GM12891 (cell line): ENCODE results near the gene UBR4.

Experiments
- DNase-seq: peaks from one replicate; pipeline ENCODE4 v3.0.0; 2011; ENCODE audit warnings: low spot score; ENCODE audit not compliant: insufficient read length
- FAIRE-seq: peaks from 2 replicates; lab custom pipeline; 2011; peaks lifted over from hg19 to GRCh38; lab: Jason Lieb, UNC
- PAX5 ChIP-seq: IDR thresholded peaks from 2 replicates; pipeline ENCODE4 v1.6.1; 2011; ENCODE audit warnings: low read length, moderate library complexity, mild to moderate bottlenecking; ENCODE audit not compliant: insufficient read depth, severe bottlenecking
- POLR2A ChIP-seq: IDR thresholded peaks from 2 replicates; pipeline ENCODE4 v1.6.1; 2011; ENCODE audit warnings: low read depth, low read length, control low read depth
- POLR2AphosphoS5 ChIP-seq: IDR thresholded peaks from 2 replicates; pipeline ENCODE4 v1.6.1; 2011; ENCODE audit warnings: low read depth, low read length, control low read depth
- POU2F2 ChIP-seq: IDR thresholded peaks from 2 replicates; pipeline ENCODE4 v1.6.1; 2011; ENCODE audit warnings: low read depth, mild to moderate bottlenecking, control low read depth, low read length, moderate library complexity
- SPI1 ChIP-seq: IDR thresholded peaks from 2 replicates; pipeline ENCODE4 v1.6.1; 2011; ENCODE audit warnings: low read depth, low read length, control low read depth
- TAF1 ChIP-seq: IDR thresholded peaks from 2 replicates; pipeline ENCODE4 v1.6.1; 2011; ENCODE audit warnings: low read depth, low read length, control low read depth

The UBR4 gene

DNA sequence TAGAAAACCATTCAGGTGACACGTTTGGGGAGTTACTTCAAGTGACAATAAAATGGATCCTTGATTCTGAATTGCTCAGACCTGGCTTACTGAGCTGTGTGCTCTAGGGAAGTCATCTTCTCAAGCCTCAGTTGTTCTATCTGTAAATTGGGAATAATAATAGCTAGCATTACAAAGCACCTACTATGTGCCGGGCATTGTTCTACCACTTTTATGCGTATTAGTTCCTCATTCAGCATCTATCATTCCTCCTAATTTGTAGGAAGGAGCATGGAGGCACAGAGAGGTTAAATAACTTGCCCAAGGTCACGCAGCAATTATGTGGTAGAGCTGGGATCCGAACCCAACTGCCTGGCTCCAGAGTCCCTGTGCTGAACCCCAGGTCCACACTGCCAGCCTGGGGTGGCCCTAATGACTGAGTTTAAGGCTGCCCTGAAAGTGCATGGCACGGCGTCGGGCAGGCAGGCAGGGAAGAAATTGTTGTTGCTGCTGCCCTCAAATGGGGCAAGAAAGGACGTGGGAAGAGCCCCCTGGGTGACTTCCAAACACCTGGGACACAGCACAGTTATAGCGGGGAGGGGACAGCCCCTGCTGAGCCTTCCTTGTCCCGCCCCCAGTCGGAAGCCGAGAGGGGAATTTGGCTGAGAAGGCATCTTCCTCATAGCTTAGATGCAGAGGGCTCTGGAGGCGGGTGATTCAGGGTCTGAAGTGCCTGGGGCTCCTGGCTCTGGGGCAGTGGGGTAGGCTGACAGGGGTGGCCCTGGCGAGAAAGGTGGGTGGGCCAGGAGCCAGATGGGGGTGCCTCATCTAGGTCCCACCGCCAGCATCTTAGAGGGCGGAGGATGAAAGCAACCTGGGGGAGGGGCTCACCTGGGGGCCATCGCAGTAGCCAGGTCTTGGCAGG, 167.1 kb downstream of the UBR4 start:
- DNase-seq (no peak), FAIRE-seq (no peak)
- no peak for TF ChIP-seq POU2F2
- TF ChIP-seq POLR2A = no peak
- no peak for TF ChIP-seq POLR2AphosphoS5
- no peak for TF ChIP-seq PAX5
- no peak for TF ChIP-seq TAF1
- TF ChIP-seq SPI1 = no peak

DNA sequence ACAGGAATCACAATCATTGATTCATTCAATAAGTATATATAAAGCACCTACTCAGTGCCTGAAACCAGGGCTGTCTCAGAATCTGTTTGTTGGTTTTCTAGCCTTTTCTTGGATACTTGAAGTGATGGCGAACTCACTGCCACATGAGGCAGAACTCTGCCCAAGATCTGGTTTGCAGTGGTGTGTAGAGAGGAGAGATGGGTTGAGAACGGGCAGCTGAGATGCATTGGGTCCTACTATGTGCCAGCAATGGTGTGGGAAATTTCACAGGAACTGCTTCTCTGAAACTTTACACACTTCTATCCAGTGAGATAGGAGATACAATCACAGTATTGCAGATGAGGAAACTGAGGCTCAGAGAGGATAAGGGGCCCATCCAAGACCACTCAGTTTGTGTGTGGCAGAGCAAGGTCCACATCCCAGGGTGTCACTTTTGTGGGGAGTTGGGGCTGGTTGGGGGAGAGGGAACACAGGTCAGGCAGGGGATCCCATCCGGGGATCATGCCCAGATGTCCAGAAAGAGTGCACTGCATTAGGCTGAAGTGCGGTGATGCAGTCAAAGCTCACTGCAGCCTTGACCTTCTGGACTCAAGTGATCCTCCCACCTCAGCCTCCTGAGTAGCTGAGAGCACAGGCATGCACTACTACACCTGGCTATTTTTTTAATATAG, 169.9 kb downstream of the UBR4 start:
- no peak for FAIRE-seq
- DNase-seq = no peak
- TF ChIP-seq POLR2A = no peak
- TF ChIP-seq PAX5 = no peak
- TF ChIP-seq POLR2AphosphoS5 = no peak
- no peak for TF ChIP-seq POU2F2

DNA sequence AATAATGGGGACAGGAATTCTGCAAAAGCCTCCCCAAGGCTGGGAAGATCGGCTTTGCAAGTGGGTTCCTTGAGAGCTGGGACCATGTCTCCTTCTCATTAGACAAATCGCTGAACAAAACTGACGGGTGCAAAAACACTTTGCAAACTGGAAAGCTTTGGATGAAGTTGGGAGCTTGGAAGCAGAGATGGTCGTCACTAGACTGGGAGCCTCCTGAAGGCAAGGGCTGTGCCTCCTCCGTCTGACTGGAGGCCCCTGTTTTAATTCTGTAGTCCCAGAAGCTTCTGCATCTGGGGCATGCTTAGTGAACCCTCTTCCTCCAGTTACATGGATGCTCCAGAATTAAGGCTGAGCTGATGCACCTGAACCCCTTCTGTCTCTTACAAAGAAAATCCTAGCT, 171.3 kb downstream of the UBR4 start:
- no peak for DNase-seq
- no peak for TF ChIP-seq SPI1
- TF ChIP-seq POLR2A = no peak
- no peak for TF ChIP-seq TAF1
- TF ChIP-seq POU2F2 = no peak
- TF ChIP-seq POLR2AphosphoS5 = no peak
- no peak for FAIRE-seq

DNA sequence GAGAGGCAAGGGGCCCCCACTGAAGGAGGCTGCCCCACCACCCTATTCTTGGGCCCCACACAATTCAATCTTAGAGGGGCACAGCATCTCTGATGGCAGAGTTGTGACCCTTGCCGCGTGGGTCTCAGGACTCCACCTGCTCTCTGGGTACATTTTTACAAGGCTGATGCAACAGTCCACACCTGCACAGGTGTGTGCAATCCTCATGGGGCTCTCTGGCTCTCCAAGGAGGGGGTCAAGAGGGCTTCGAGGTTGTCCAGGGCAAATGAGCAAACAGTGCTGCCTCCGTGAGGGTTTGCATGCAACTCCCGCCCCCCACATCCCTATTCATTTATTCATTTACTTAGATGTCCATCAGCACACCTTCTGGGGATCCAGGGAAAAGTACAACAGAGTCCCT, 172.0 kb downstream of the UBR4 start:
- TF ChIP-seq POLR2AphosphoS5 = no peak
- no peak for TF ChIP-seq TAF1
- no peak for TF ChIP-seq SPI1
- TF ChIP-seq POU2F2 = no peak
- no peak for TF ChIP-seq PAX5
- TF ChIP-seq POLR2A = no peak
- FAIRE-seq (no peak), DNase-seq (no peak)

- no peak for FAIRE-seq
- no peak for DNase-seq
- TF ChIP-seq PAX5 (no peak), TAF1 (no peak)
These were observed 172.4 kb downstream of the UBR4 start for GRCh38 chr1:19037659-19038058.

DNA sequence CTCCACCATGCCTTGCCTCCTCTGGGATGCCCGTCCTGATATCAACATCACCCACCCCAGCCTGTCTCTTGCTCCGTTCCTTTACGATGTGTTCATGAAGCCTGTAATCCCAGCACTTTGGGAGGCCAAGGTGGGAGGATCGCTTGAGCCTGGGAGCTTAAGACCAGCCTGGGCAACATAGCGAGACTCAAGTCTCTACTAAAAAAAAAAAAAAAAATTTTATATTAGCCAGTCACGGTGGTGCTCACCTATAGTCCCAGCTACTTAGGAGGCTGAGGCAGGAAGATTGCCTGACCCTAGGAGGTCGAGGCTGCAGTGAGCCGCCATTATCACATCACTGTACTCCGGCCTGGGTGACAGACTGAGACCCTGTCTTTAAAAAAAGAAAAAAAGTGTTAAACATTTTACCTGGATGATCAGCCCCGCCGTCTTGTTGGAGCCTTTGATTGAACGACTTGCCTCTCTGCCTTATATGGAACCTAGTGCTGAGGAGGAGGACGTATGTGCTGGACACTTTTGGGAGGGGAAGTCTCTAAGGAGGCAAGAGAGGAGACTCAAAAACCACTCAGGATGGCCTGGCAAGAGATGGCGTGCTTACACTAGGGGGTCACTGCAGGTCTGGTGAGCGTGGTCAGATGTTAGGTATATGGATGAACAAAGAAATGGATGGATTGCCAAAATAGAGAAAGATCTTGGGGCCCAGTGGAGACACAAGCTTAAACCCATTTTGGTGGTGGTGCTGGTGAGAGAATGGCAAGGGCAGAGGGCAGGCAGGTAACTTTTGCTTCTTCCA, 173.1 kb downstream of the UBR4 start:
- FAIRE-seq = no peak
- TF ChIP-seq POLR2A (no peak), SPI1 (no peak), POLR2AphosphoS5 (no peak), POU2F2 (no peak)
- no peak for DNase-seq

DNA sequence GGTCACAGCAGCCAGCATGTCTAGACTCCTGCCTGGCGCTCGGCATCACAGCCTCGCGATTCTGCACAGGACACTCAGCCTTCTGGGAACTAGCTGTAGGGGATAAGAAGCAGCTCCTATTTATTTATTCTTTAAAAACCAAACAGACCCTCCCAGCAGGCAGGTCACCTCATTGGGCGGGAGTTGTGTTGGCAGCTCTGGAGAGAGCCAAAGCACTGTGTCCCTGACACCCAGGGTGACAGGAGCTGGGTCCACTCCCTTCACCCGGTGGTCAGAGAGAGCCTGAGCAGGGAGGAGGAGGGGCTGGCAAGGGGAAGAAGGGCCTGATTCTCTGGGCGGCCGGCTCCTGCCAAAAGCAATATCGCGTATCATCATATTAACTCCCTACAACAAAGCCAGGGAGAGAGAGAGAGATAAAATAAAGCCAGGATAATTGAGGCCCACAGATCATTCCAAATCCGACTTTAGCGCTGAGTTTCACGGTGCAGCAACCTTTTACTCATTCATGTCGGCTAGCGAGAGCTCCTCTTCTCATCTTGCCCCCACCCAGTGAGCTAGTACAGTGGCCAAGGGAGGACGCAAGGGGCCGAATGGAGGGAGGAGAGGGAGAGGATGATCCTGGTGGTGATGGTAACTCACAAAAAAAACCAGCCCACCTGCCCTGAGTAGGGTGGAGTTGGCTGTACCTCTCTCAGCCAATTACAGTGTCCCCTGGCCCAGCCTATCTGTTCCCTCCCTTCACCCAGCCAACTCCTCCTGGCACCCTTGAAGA, 173.8 kb downstream of the UBR4 start:
- no peak for TF ChIP-seq POU2F2
- no peak for TF ChIP-seq POLR2AphosphoS5
- TF ChIP-seq POLR2A = no peak
- TF ChIP-seq PAX5 = no peak
- TF ChIP-seq TAF1 = no peak
- TF ChIP-seq SPI1 = no peak
- DNase-seq (no peak), FAIRE-seq (no peak)

GRCh38 chr1:19035377-19036040, 174.6 kb downstream of the UBR4 start:
- TF ChIP-seq SPI1 (no peak), POU2F2 (no peak), TAF1 (no peak), PAX5 (no peak), POLR2A (no peak), POLR2AphosphoS5 (no peak)
- DNase-seq (no peak), FAIRE-seq (no peak)

GRCh38 chr1:19034721-19035120, 175.3 kb downstream of the UBR4 start:
- no peak for TF ChIP-seq TAF1
- no peak for TF ChIP-seq SPI1
- no peak for TF ChIP-seq POLR2AphosphoS5
- TF ChIP-seq POLR2A = no peak
- no peak for TF ChIP-seq POU2F2
- TF ChIP-seq PAX5 = no peak
- FAIRE-seq = no peak
- DNase-seq = no peak
